T follicular helper cell (primary cell): ENCODE data around the gene FOS.

Experiments
- DNase-seq: peaks from one replicate; pipeline ENCODE4 v3.0.0-alpha.2; 2020; ENCODE audit warnings: low read depth

FOS gene

DNA sequence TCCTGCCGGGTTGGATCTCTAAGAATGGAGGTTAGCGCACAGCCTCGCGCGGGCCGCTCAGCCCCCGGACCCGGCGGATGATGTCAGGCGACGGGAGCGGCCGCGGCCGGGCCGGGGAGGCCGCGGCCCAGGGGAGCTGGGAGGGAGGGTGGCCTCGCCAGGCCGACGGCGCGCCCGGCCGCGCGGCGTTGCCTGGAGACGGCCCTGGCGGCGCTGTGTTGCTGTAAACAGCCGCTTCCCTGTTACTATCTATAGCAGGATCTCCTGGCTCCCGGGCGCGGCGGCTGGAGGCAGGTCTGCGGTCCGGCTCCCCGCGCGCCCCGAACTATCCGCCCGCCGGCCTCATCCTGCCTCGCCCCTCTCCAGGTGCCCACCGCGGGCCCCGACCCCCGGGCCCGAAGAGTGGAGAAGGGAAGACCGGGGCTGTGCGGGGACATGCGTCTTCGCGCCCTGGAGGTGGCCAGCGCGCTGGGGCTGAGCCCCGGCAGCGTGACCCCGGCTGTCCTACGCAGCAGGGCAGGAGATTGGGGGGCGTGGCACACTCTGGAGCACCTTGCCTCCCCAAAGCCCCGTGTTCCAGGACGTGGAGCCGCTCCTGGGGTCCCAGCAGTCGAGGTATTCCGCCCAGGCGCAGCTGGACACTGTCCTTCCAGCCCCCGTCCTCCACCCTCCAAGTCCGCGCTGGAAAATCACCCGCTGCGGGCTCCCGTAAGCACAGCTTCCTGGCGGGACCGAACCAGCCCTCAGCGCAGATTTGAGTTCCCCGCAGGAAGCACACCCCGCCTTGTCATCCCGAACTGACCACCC is 1.4 kb upstream of the FOS start:
- peak; percentile 49 for DNase-seq

DNA sequence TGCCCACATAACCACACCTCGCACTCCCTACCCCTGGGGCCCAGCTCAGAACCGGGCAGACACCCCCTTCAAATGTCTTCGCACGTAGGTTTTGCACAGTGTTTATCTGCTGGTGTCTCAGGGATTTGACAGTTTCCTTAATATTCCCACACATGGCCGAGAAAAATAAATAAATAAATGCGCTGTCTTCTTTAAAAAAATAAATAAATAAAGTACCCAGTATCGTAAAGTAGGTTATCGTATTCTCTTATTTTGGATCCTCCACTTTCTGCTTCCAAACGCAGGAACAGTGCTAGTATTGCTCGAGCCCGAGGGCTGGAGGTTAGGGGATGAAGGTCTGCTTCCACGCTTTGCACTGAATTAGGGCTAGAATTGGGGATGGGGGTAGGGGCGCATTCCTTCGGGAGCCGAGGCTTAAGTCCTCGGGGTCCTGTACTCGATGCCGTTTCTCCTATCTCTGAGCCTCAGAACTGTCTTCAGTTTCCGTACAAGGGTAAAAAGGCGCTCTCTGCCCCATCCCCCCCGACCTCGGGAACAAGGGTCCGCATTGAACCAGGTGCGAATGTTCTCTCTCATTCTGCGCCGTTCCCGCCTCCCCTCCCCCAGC is 710 bp upstream of the FOS start:
- DNase-seq, result no peak

GRCh38 chr14:75279153-75279762 is 630 bp downstream of the FOS start:
- peak; percentile 41 for DNase-seq

- DNase-seq, result peak; percentile 29
These were observed 1.2 kb downstream of the FOS start for GRCh38 chr14:75279763-75280290.

GRCh38 chr14:75280291-75280830 is 1.7 kb downstream of the FOS start:
- DNase-seq, result no peak

- DNase-seq, result peak; percentile 61
These were observed 2.4 kb downstream of the FOS start for GRCh38 chr14:75280831-75281653.

- DNase-seq, result no peak
These were observed 3.0 kb downstream of the FOS start for GRCh38 chr14:75281654-75282019.

DNA sequence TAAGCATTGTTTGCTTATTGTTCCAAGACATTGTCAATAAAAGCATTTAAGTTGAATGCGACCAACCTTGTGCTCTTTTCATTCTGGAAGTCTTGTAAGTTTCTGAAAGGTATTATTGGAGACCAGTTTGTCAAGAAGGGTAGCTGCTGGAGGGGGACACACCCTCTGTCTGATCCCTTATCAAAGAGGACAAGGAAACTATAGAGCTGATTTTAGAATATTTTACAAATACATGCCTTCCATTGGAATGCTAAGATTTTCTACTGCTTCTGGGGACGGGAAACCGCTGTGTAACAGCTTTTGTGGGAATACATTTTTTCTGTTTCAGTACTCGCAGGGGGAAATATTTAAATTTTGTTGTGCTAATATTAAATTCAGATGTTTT is 3.5 kb downstream of the FOS start:
- DNase-seq, result peak; percentile 42

- peak; percentile 69 for DNase-seq
These were observed 4.0 kb downstream of the FOS start for GRCh38 chr14:75282555-75283161.

GRCh38 chr14:75283162-75283832 is 4.7 kb downstream of the FOS start:
- DNase-seq, result no peak

DNA sequence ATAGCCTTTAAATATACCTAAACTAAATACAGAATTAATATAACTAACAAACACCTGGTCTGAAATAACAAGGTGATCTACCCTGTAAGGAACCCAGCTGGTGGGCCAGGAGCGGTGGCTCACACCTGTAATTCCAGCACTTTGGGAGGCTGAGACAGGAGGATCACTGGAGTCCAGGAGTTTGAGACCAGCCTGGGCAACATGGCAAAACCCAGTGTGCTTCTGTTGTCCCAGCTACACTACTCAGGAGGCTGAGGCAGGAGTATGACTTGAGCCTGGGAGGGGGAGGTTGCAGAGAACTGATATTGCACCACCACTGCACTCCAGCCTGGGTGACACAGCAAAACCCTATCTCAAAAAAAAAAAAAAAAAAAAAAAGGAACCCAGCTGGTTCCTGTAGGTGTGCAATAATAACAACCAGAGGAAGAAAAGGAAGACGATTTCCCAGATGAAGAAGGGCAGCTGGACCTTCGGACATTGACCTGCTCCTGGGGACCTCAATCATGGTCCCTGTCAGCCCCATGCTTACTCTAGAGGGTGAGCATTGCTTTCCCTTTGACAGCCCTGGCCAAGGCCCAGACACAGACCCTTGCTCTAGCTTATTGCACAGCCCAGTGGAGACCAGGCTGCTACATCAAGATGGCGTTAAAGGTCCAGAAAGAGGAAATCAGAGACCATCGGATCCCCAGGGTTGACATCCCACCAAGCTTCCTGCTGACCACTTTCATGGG is 5.4 kb downstream of the FOS start:
- no peak for DNase-seq

DNA sequence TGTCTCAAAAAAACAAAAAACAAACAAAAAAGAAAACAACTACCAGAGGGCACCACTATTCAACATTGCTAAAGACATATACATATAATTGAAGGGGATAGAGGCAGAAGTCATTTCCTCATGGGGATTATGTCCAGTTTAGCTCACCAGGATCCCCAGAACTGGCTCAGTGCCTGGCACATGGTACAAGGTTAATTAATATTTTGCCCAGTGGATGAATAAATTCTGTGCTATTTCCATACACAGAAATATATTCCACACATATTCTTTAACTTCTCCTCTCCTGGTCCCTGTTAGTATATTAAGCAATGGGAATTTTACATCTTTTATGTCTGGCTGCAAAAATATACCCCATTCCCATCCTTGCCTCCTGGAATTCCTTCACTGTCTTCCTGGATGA is 6.7 kb downstream of the FOS start:
- DNase-seq, result no peak

DNA sequence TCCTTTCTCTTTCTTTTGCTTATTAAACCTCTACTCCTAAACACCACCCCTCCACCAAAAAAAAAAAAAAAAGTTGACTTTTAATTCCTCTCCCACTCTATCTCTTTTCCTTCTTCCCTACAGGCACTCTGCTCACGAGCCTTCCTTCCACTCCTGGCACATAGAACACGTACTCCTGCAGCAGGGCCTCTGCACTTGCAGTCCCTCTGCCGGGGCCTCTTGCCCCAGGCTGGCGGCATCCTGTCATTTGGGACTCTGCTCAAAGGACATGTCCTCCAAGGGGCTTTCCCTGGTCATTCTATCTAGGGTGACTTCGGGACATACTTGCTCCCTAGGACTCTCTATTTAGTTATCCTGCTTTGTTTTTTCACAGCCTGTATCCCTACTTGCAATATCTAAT is 7.7 kb downstream of the FOS start:
- no peak for DNase-seq

DNA sequence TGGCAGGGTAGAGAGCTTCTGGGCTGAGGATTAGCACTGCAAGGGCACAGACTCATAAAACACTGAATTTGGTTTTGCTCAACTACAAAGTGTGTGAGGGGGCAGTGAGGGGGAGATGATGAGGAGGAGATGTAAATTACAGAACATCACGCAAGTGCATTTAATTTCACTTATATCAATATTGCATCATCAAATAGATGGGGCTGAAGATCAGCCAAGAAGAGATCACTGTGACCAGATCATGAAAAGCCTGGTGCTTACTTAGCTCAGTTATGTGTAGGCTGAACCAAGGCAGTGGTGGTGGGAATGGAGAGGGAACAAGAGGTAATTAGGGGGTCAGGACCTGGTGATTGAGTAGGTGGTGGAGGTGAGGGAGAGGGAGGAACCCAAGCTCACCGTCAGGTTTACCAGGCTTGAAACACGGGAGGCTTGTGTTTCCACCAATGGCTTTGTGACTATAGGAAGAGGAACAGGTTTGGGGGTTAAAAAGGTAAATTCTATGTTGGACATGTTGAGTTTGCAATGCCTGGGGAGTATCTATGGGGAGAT is 11.3 kb downstream of the FOS start:
- DNase-seq, result no peak

DNA sequence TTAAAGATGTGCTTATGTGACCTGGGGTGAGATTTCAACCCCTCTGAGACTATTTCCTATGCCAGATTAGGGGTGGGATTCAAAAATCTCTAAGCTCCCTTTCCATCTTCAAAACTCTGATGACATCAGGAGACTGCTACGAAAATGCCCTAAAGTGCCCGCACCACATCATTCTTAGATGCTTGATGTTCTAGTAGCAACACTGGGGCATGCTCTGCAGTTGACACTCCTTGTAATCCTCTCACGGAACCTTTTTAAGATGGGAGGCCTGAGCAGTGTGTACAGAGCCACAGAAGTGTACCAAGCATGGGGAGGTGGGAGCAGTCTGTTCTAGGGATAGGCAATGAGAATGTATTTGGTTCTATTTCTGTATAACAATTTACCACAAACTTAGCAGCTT is 12.2 kb downstream of the FOS start:
- DNase-seq, result no peak

DNA sequence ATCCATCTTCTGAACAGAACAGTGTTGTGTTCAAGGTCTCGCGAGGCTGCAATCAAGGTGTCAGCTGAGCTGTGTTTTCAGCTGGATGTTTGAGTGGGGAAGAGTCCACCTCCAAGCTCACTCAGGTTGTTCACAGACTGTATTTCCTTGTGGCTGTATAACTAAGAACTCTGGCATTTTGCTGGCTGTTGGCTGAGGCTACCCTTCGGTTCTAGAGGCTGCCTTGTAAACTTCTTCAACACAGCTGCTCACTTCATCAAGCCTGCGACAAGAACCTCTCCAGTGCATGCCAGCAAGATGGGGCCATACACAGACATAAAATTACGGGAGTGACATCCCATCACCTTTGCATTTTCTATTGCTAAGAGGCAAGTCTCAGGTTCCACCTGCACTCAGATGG is 12.7 kb downstream of the FOS start:
- no peak for DNase-seq

DNA sequence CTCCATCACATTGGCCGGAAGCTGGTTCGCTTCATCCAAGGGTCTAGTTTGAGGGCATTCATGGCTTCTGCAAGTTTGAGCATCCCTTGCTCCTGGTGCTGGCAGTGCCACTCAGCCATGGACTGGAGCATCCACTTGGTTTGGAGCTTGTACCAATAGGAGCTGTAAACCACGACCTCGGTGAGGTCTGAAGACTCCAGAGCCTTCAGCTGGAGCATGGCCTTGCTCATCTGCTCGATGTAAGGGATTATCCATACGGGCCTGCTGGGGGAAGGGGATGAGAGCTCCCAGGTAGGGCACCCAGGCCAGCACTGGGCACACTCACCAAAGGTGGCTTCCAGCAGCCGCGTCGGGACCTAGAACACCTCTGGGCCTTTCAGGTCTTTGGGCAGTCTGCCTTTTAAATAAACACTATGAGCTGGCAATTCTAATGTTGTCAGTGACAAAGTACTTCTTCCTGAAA is 13.5 kb downstream of the FOS start:
- DNase-seq, result no peak

DNA sequence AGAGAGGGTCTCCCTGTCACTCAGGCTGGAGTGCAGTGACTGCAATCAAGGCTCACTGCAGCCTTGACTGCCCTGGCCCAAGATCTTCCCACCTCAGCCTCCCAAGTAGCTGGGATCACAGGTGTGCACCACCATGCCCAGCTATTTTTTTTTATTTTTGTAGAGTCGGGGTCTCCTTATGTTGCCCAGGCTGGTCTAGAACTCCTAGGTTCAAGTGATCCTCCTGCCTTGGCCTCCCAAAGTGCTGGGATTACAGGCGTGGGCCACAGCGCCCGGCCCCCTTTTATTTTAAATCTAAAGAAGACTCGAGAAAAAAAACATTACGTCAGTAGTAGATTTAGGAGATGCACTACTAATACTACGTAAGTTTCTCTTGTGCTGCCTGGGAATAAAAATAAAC is 14.3 kb downstream of the FOS start:
- no peak for DNase-seq

GRCh38 chr14:75293920-75294648 is 15.5 kb downstream of the FOS start:
- peak; percentile 93 for DNase-seq
